GM23338 (cell line): Measurements from ENCODE around the gene NAALADL2. TPM values are rescaled to one million over a fixed set of nuclear protein-coding genes. Genes with fewer than 3 reads are reported as not detected.

Source experiments
- ATAC-seq: fragments of 200-7000 bp; cut with Tn5 transposase; 3 replicates; pipeline ENCODE4 v1.9.1; 2020
- DNase-seq: peaks from one replicate; pipeline ENCODE4 v3.0.0-alpha.2; 2015; ENCODE audit warnings: low spot score
- H2AFZ ChIP-seq: fragments of 200-600 bp; sonication (generic); 2 replicates; pipeline ENCODE4 v1.8.0; 2016; ENCODE audit warnings: antibody characterized with exemption, mild to moderate bottlenecking, moderate library complexity
- H3F3A ChIP-seq: fragments of 200-600 bp; sonication (generic); replicated peaks from 2 replicates; pipeline ENCODE4 v1.8.0; 2017; ENCODE audit warnings: antibody characterized with exemption, mixed run types, low read depth
- H3K27ac ChIP-seq: fragments of 200-600 bp; sonication (generic); 2 replicates; pipeline ENCODE4 v1.6.1; 2016; ENCODE audit warnings: low read depth
- H3K27me3 ChIP-seq: fragments of 200-600 bp; sonication (generic); 2 replicates; pipeline ENCODE4 v1.8.0; 2016; ENCODE audit warnings: mild to moderate bottlenecking, mixed run types, moderate library complexity; ENCODE audit not compliant: insufficient read depth
- H3K36me3 ChIP-seq: fragments of 200-600 bp; sonication (generic); 2 replicates; pipeline ENCODE4 v1.8.0; 2016; ENCODE audit warnings: mild to moderate bottlenecking; ENCODE audit not compliant: insufficient read depth
- H3K4me1 ChIP-seq: fragments of 200-600 bp; sonication (generic); 2 replicates; pipeline ENCODE4 v1.8.0; 2016; ENCODE audit warnings: mild to moderate bottlenecking, moderate library complexity; ENCODE audit not compliant: insufficient read depth
- H3K4me2 ChIP-seq: fragments of 200-600 bp; sonication (generic); 2 replicates; pipeline ENCODE4 v1.7.1; 2017; ENCODE audit warnings: mixed run types
- H3K4me3 ChIP-seq: fragments of 200-600 bp; sonication (generic); 2 replicates; pipeline ENCODE4 v1.6.1; 2016; ENCODE audit warnings: mixed run types
- H3K79me2 ChIP-seq: fragments of 200-600 bp; sonication (generic); replicated peaks from 2 replicates; pipeline ENCODE4 v1.8.0; 2017; ENCODE audit warnings: mild to moderate bottlenecking; ENCODE audit not compliant: insufficient read depth
- H3K9me2 ChIP-seq: fragments of 200-600 bp; sonication (generic); 2 replicates; pipeline ENCODE4 v1.8.0; 2017; ENCODE audit not compliant: insufficient read depth
- H4K20me1 ChIP-seq: fragments of 200-600 bp; sonication (generic); replicated peaks from 2 replicates; pipeline ENCODE4 v1.8.0; 2017; ENCODE audit warnings: mild to moderate bottlenecking; ENCODE audit not compliant: insufficient read depth
- H3K27ac Mint-ChIP-seq: 2 replicates; pipeline ENCODE4 v1.8.0; 2020; ENCODE audit warnings: inconsistent platforms, mild to moderate bottlenecking, moderate library complexity, mixed read lengths
- H3K27me3 Mint-ChIP-seq: 3 replicates; pipeline ENCODE4 v1.8.0; 2022; ENCODE audit warnings: low read depth, mild to moderate bottlenecking, moderate library complexity, mixed read lengths, inconsistent platforms; ENCODE audit not compliant: insufficient read depth, poor library complexity
- H3K36me3 Mint-ChIP-seq: 3 replicates; pipeline ENCODE4 v1.8.0; 2021; ENCODE audit warnings: low read depth, mild to moderate bottlenecking, inconsistent platforms, moderate library complexity, mixed read lengths
- H3K4me1 Mint-ChIP-seq: 3 replicates; pipeline ENCODE4 v1.8.0; 2020; ENCODE audit warnings: mild to moderate bottlenecking, inconsistent platforms, mixed read lengths
- H3K4me3 Mint-ChIP-seq: 3 replicates; pipeline ENCODE4 v1.8.0; 2021; ENCODE audit warnings: moderate library complexity, mild to moderate bottlenecking, inconsistent platforms, mixed read lengths
- H3K9me3 Mint-ChIP-seq: 3 replicates; pipeline ENCODE4 v1.8.0; 2020; ENCODE audit warnings: moderate library complexity, mild to moderate bottlenecking, inconsistent platforms, mixed read lengths
- CREB1 ChIP-seq: fragments of 250-450 bp; sonication (Bioruptor Pico); IDR thresholded peaks from 2 replicates; pipeline ENCODE4 v1.5.0; 2020; ENCODE audit warnings: low read depth, mild to moderate bottlenecking, moderate library complexity
- ETS1 ChIP-seq: IDR thresholded peaks from 2 replicates; pipeline ENCODE4 v1.6.1; 2016; ENCODE audit warnings: antibody characterized with exemption
- EZH2 ChIP-seq: fragments of 200-600 bp; sonication (generic); IDR thresholded peaks from one replicate; pipeline ENCODE4 v1.8.0; 2017; ENCODE audit warnings: antibody characterized with exemption, mild to moderate bottlenecking, low read depth; ENCODE audit not compliant: unreplicated experiment
- EZH2phosphoT487 ChIP-seq: fragments of 200-600 bp; sonication (generic); IDR thresholded peaks from one replicate; pipeline ENCODE4 v1.8.1; 2018; ENCODE audit warnings: antibody characterized with exemption; ENCODE audit not compliant: unreplicated experiment
- JUNB ChIP-seq: IDR thresholded peaks from one replicate; pipeline ENCODE4 v1.6.1; 2016; ENCODE audit warnings: antibody characterized with exemption; ENCODE audit not compliant: unreplicated experiment
- NANOG ChIP-seq: IDR thresholded peaks from 2 replicates; pipeline ENCODE4 v1.6.1; 2016; ENCODE audit warnings: antibody characterized with exemption, borderline replicate concordance
- POLR2AphosphoS5 ChIP-seq: IDR thresholded peaks from 2 replicates; pipeline ENCODE4 v1.6.1; 2016; ENCODE audit warnings: antibody characterized with exemption, low read depth
- REST ChIP-seq: IDR thresholded peaks from one replicate; pipeline ENCODE4 v1.6.1; 2018; ENCODE audit warnings: antibody characterized with exemption; ENCODE audit not compliant: unreplicated experiment
- STAT1 ChIP-seq: IDR thresholded peaks from one replicate; pipeline ENCODE4 v1.6.1; 2016; ENCODE audit warnings: antibody characterized with exemption; ENCODE audit not compliant: unreplicated experiment
- ZNF114 ChIP-seq: fragments of 250-450 bp; sonication (Bioruptor Pico); IDR thresholded peaks from 2 replicates; pipeline ENCODE4 v1.5.0; 2020; ENCODE audit warnings: mild to moderate bottlenecking, moderate library complexity
- ZNF331 ChIP-seq: fragments of 250-450 bp; sonication (Bioruptor Pico); IDR thresholded peaks from 2 replicates; pipeline ENCODE4 v1.5.0; 2020; ENCODE audit warnings: low read depth, mild to moderate bottlenecking, moderate library complexity
- ZNF462 ChIP-seq: fragments of 250-450 bp; sonication (Bioruptor Pico); IDR thresholded peaks from 2 replicates; pipeline ENCODE4 v1.5.0; 2020; ENCODE audit warnings: mild to moderate bottlenecking, moderate library complexity
- polyA plus RNA-seq: library from polyadenylated mRNA; unstranded; fragments of >200 nt; fragmentation: Nextera tagmentation; extraction: Ambion mirVana; gene quantifications from 2 replicates; pipeline ENCODE4 v1.2.1, GENCODE V29; 2016
- total RNA-seq: library from RNA; depleted of rRNA; stranded (reverse); fragments of >200 nt; shearing (Covaris generic); gene quantifications from 2 replicates; pipeline ENCODE4 v1.2.3, GENCODE V29; 2014
- TF ChIP-seq, protein P1 (sequence below), 2 experiments: fragments of 200-600 bp in 1 of 2; sonication (generic) in 1 of 2; conservative IDR thresholded peaks; 2 replicates each; pipeline versions ENCODE4 v1.5.1 to v1.6.1; 2016 to 2017; ENCODE audit warnings: antibody characterized with exemption in 2 of 2, low read depth in 2 of 2, mild to moderate bottlenecking in 2 of 2, moderate library complexity in 1 of 2

Gene NAALADL2
- total and polyA plus RNA-seq, 2 experiments from 2014 or later: 1.6 to 2.6 TPM

DNA sequence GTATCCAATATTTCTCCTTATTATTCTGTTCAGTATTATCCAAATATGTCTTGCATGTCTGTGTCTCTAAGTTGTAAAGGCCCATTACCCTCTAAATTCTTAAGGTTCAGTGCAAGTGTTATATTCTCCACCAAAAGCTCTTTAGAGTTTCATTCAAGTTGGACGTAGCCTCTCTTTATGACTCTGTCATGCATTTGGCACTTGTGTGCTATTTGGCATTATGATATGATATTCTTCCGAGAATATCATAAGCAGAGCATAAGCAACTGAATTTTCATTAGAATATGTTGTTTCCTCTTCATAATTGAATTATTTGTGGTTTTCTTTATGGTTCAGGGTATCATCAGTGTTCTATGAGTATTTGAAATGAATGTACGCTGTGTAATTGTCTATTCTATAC, 594.2 kb downstream of the NAALADL2 start:
- Histone ChIP-seq H3F3A (no peaks in the 10 kb centered on the region), H3K4me3 (no peak overlapping the region), H3K36me3 (no peaks in the 10 kb centered on the region), H3K79me2 (no peaks in the 10 kb centered on the region), H3K4me2 (no peak overlapping the region), H2AFZ (no peak overlapping the region), H3K4me1 (no peaks in the 10 kb centered on the region), H4K20me1 (no peaks in the 10 kb centered on the region), H3K9me2 (0 out of 2 replicates have a peak, but pooled peaks cover 3% of the 10 kb centered on the region), H3K27ac (no peak overlapping the region), H3K27me3 (no peaks in the 10 kb centered on the region)
- Mint-ChIP-seq H3K27me3 (no peaks in the 10 kb centered on the region), H3K4me3 (no peak overlapping the region), H3K9me3 (no peaks in the 10 kb centered on the region), H3K4me1 (no peaks in the 10 kb centered on the region), H3K27ac (no peak overlapping the region), H3K36me3 (no peaks in the 10 kb centered on the region)
- ATAC-seq (no peak), DNase-seq (no peak)
- TF ChIP-seq ZNF331: no peak
- TF ChIP-seq CREB1 (CRISPR knock-in tag): no peak
- no peak for TF ChIP-seq REST
- no peak for TF ChIP-seq JUNB
- TF ChIP-seq ZNF462 (CRISPR knock-in tag): no peak
- no peak for TF ChIP-seq POLR2AphosphoS5
- TF ChIP-seq ETS1: no peak
- no peak for TF ChIP-seq ZNF114
- TF ChIP-seq, protein P1, sequence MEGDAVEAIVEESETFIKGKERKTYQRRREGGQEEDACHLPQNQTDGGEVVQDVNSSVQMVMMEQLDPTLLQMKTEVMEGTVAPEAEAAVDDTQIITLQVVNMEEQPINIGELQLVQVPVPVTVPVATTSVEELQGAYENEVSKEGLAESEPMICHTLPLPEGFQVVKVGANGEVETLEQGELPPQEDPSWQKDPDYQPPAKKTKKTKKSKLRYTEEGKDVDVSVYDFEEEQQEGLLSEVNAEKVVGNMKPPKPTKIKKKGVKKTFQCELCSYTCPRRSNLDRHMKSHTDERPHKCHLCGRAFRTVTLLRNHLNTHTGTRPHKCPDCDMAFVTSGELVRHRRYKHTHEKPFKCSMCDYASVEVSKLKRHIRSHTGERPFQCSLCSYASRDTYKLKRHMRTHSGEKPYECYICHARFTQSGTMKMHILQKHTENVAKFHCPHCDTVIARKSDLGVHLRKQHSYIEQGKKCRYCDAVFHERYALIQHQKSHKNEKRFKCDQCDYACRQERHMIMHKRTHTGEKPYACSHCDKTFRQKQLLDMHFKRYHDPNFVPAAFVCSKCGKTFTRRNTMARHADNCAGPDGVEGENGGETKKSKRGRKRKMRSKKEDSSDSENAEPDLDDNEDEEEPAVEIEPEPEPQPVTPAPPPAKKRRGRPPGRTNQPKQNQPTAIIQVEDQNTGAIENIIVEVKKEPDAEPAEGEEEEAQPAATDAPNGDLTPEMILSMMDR (conservative IDR thresholded peaks at IDR 0.05; ENCODE audit: low read depth in 2 of 2): no peak
- no peak for TF ChIP-seq EZH2phosphoT487
- TF ChIP-seq EZH2: no peak
- no peak for TF ChIP-seq STAT1
- TF ChIP-seq NANOG: no peak
